Measurements from ENCODE around the gene ADGRL3.
"Not testable (repeated sequence)": the region's sequence is repeated elsewhere in the genome, so short reads cannot be mapped to it uniquely, and the experiment has no call there.

The ADGRL3 gene

GRCh38 chr4:61379406-61379805 lies 179.3 kb downstream of the ADGRL3 start:
- H3K27ac ChIP-seq (ENCODE audit: low read depth, low read length): no peak overlapping the region
- no peaks in the 10 kb centered on the region for H3K36me3 ChIP-seq (ENCODE audit: insufficient read depth, low read length)
- no peaks in the 10 kb centered on the region for H3K79me2 ChIP-seq (ENCODE audit: control insufficient read depth, insufficient read depth, low read length, unreplicated experiment)
- no peaks in the 10 kb centered on the region for H3K27me3 ChIP-seq (ENCODE audit: insufficient read depth, low read length)
- H3K4me3 ChIP-seq (ENCODE audit: low read depth, low read length): no peak overlapping the region
- peaks cover 15% of the 10 kb centered on the region for H3K4me1 ChIP-seq (ENCODE audit: control insufficient read depth, insufficient read depth, low read length, unreplicated experiment)
- H2AFZ ChIP-seq (ENCODE audit: low read length, unreplicated experiment): no peak overlapping the region

GRCh38 chr4:61380865-61381264 lies 180.7 kb downstream of the ADGRL3 start:
- Histone ChIP-seq H3K4me3 (ENCODE audit: low read depth, low read length) (no peak overlapping the region), H3K79me2 (ENCODE audit: control insufficient read depth, insufficient read depth, low read length, unreplicated experiment) (no peaks in the 10 kb centered on the region), H2AFZ (ENCODE audit: low read length, unreplicated experiment) (no peak overlapping the region), H3K4me1 (ENCODE audit: control insufficient read depth, insufficient read depth, low read length, unreplicated experiment) (peaks cover under 1% of the 10 kb centered on the region), H3K27me3 (ENCODE audit: insufficient read depth, low read length) (no peaks in the 10 kb centered on the region), H3K36me3 (ENCODE audit: insufficient read depth, low read length) (no peaks in the 10 kb centered on the region), H3K27ac (ENCODE audit: low read depth, low read length) (no peak overlapping the region)

GRCh38 chr4:61385256-61385655 lies 185.1 kb downstream of the ADGRL3 start:
- no peaks in the 10 kb centered on the region for H3K27me3 ChIP-seq (ENCODE audit: insufficient read depth, low read length)
- H2AFZ ChIP-seq (ENCODE audit: low read length, unreplicated experiment): peak overlapping the region; percentile 59
- no peaks in the 10 kb centered on the region for H3K36me3 ChIP-seq (ENCODE audit: insufficient read depth, low read length)
- H3K4me1 ChIP-seq (ENCODE audit: control insufficient read depth, insufficient read depth, low read length, unreplicated experiment): no peaks in the 10 kb centered on the region
- no peak overlapping the region for H3K27ac ChIP-seq (ENCODE audit: low read depth, low read length)
- H3K4me3 ChIP-seq (ENCODE audit: low read depth, low read length): no peak overlapping the region
- H3K79me2 ChIP-seq (ENCODE audit: control insufficient read depth, insufficient read depth, low read length, unreplicated experiment): no peaks in the 10 kb centered on the region

GRCh38 chr4:61387372-61387771 lies 187.2 kb downstream of the ADGRL3 start:
- not testable (repeated sequence) for H2AFZ ChIP-seq (ENCODE audit: low read length, unreplicated experiment); H3K27ac ChIP-seq (ENCODE audit: low read depth, low read length); H3K36me3 ChIP-seq (ENCODE audit: insufficient read depth, low read length); H3K4me1 ChIP-seq (ENCODE audit: control insufficient read depth, insufficient read depth, low read length, unreplicated experiment); H3K27me3 ChIP-seq (ENCODE audit: insufficient read depth, low read length); H3K4me3 ChIP-seq (ENCODE audit: low read depth, low read length); H3K79me2 ChIP-seq (ENCODE audit: control insufficient read depth, insufficient read depth, low read length, unreplicated experiment)

GRCh38 chr4:61389640-61390039 lies 189.5 kb downstream of the ADGRL3 start:
- H3K4me1 ChIP-seq (ENCODE audit: control insufficient read depth, insufficient read depth, low read length, unreplicated experiment): no peaks in the 10 kb centered on the region
- H2AFZ ChIP-seq (ENCODE audit: low read length, unreplicated experiment): no peak overlapping the region
- no peak overlapping the region for H3K4me3 ChIP-seq (ENCODE audit: low read depth, low read length)
- no peaks in the 10 kb centered on the region for H3K79me2 ChIP-seq (ENCODE audit: control insufficient read depth, insufficient read depth, low read length, unreplicated experiment)
- H3K36me3 ChIP-seq (ENCODE audit: insufficient read depth, low read length): no peaks in the 10 kb centered on the region
- no peak overlapping the region for H3K27ac ChIP-seq (ENCODE audit: low read depth, low read length)
- H3K27me3 ChIP-seq (ENCODE audit: insufficient read depth, low read length): no peaks in the 10 kb centered on the region

- Histone ChIP-seq H3K4me3 (ENCODE audit: low read depth, low read length) (no peak overlapping the region), H3K27ac (ENCODE audit: low read depth, low read length) (no peak overlapping the region)
Measured at GRCh38 chr4:61395754-61396153, 195.6 kb downstream of the ADGRL3 start.

GRCh38 chr4:61397174-61397573 lies 197.0 kb downstream of the ADGRL3 start:
- Histone ChIP-seq H3K27ac (ENCODE audit: low read depth, low read length) (no peak overlapping the region), H2AFZ (ENCODE audit: low read length, unreplicated experiment) (no peak overlapping the region), H3K4me3 (ENCODE audit: low read depth, low read length) (no peak overlapping the region), H3K79me2 (ENCODE audit: control insufficient read depth, insufficient read depth, low read length, unreplicated experiment) (no peaks in the 10 kb centered on the region), H3K36me3 (ENCODE audit: insufficient read depth, low read length) (no peaks in the 10 kb centered on the region), H3K4me1 (ENCODE audit: control insufficient read depth, insufficient read depth, low read length, unreplicated experiment) (peaks cover 11% of the 10 kb centered on the region), H3K27me3 (ENCODE audit: insufficient read depth, low read length) (no peaks in the 10 kb centered on the region)

More at GRCh38 chr4:61395754-61396153, 195.6 kb downstream of the ADGRL3 start:
- H2AFZ ChIP-seq (ENCODE audit: low read length, unreplicated experiment): no peak overlapping the region
- H3K79me2 ChIP-seq (ENCODE audit: control insufficient read depth, insufficient read depth, low read length, unreplicated experiment): no peaks in the 10 kb centered on the region
- peaks cover 11% of the 10 kb centered on the region for H3K4me1 ChIP-seq (ENCODE audit: control insufficient read depth, insufficient read depth, low read length, unreplicated experiment)
- no peaks in the 10 kb centered on the region for H3K27me3 ChIP-seq (ENCODE audit: insufficient read depth, low read length)
- no peaks in the 10 kb centered on the region for H3K36me3 ChIP-seq (ENCODE audit: insufficient read depth, low read length)

- Histone ChIP-seq H3K4me3 (ENCODE audit: low read depth, low read length) (no peak overlapping the region), H3K27ac (ENCODE audit: low read depth, low read length) (no peak overlapping the region), H3K79me2 (ENCODE audit: control insufficient read depth, insufficient read depth, low read length, unreplicated experiment) (no peaks in the 10 kb centered on the region), H3K27me3 (ENCODE audit: insufficient read depth, low read length) (no peaks in the 10 kb centered on the region), H3K4me1 (ENCODE audit: control insufficient read depth, insufficient read depth, low read length, unreplicated experiment) (peaks cover 11% of the 10 kb centered on the region), H2AFZ (ENCODE audit: low read length, unreplicated experiment) (no peak overlapping the region), H3K36me3 (ENCODE audit: insufficient read depth, low read length) (no peaks in the 10 kb centered on the region)
Measured at GRCh38 chr4:61400439-61401038, 200.4 kb downstream of the ADGRL3 start.

- H3K36me3 ChIP-seq (ENCODE audit: insufficient read depth, low read length): no peaks in the 10 kb centered on the region
- peaks cover 5% of the 10 kb centered on the region for H3K4me1 ChIP-seq (ENCODE audit: control insufficient read depth, insufficient read depth, low read length, unreplicated experiment)
- H2AFZ ChIP-seq (ENCODE audit: low read length, unreplicated experiment): no peak overlapping the region
- H3K79me2 ChIP-seq (ENCODE audit: control insufficient read depth, insufficient read depth, low read length, unreplicated experiment): no peaks in the 10 kb centered on the region
- H3K27me3 ChIP-seq (ENCODE audit: insufficient read depth, low read length): no peaks in the 10 kb centered on the region
- no peak overlapping the region for H3K4me3 ChIP-seq (ENCODE audit: low read depth, low read length)
- H3K27ac ChIP-seq (ENCODE audit: low read depth, low read length): no peak overlapping the region
Measured at GRCh38 chr4:61401771-61402170, 201.6 kb downstream of the ADGRL3 start.

GRCh38 chr4:61405307-61405706 lies 205.2 kb downstream of the ADGRL3 start:
- no peak overlapping the region for H2AFZ ChIP-seq (ENCODE audit: low read length, unreplicated experiment)
- no peaks in the 10 kb centered on the region for H3K4me1 ChIP-seq (ENCODE audit: control insufficient read depth, insufficient read depth, low read length, unreplicated experiment)
- H3K36me3 ChIP-seq (ENCODE audit: insufficient read depth, low read length): no peaks in the 10 kb centered on the region
- H3K79me2 ChIP-seq (ENCODE audit: control insufficient read depth, insufficient read depth, low read length, unreplicated experiment): no peaks in the 10 kb centered on the region
- no peak overlapping the region for H3K27ac ChIP-seq (ENCODE audit: low read depth, low read length)
- H3K4me3 ChIP-seq (ENCODE audit: low read depth, low read length): no peak overlapping the region
- H3K27me3 ChIP-seq (ENCODE audit: insufficient read depth, low read length): no peaks in the 10 kb centered on the region

- Histone ChIP-seq H3K79me2 (ENCODE audit: control insufficient read depth, insufficient read depth, low read length, unreplicated experiment) (no peaks in the 10 kb centered on the region), H3K4me3 (ENCODE audit: low read depth, low read length) (no peak overlapping the region), H2AFZ (ENCODE audit: low read length, unreplicated experiment) (no peak overlapping the region), H3K36me3 (ENCODE audit: insufficient read depth, low read length) (no peaks in the 10 kb centered on the region), H3K27me3 (ENCODE audit: insufficient read depth, low read length) (no peaks in the 10 kb centered on the region), H3K27ac (ENCODE audit: low read depth, low read length) (no peak overlapping the region), H3K4me1 (ENCODE audit: control insufficient read depth, insufficient read depth, low read length, unreplicated experiment) (no peaks in the 10 kb centered on the region)
Measured at GRCh38 chr4:61406677-61407076, 206.6 kb downstream of the ADGRL3 start.

All from ACC112 (cell line).